Measurements from ENCODE around the gene RPRD1A.
A peak's percentile ranks its signal among the peaks of the same experiment; 100 is the strongest.
"Not testable (repeated sequence)": the region's sequence is repeated elsewhere in the genome, so short reads cannot be mapped to it uniquely, and the experiment has no call there.

RPRD1A gene

DNA sequence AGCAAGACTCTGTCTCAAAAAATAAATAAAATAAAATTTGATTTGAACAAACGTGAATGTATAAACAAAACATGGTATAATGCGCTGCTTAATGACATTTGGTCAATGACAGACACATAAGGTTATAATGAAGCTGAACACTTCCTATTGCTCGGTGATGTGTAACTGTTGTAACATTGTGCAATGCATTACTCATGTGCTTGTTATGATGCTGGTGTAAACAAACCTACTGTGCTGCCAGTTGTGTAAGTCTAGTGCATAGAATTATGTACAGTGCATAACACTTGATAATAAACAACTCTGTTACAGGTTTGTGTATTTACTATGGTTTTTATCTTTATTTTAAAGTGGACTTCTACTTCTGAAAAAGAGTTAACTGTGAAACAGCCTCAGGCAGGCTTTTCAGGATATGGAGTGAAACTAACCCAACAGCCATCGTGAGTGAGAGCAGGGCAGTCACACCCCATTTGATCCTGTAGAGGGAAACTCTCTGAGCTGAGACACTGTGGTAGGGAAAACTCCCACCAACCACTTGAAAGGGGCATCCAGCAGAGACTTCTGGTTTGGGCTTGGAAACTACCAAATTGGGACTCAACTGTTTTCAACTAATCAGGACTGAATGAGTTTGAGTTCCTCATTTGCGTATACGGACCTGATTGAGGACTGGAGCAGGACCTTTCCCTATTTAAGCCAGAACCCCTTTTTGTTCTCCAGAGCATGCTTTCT is 8.7 kb upstream of the RPRD1A start:
- DNase-seq = no peak

DNA sequence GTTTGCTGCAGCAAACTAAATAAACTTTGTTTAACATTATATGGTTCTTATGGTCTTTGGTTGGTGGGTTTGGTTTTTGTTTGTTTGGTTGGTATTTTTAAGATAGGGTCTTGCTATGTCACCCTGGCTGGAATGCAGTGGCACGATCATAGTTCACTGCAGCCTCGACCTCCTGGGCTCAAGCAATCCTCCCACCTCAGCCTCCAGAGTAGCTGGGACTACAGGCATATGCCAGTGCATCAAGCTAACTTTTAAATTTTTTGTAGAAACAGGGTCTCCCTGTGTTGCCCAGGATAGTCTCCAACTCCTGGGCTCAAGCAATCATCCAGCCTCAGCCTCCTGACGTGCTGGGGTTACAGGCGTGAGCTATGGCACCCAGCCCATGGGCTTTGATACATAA is 7.1 kb upstream of the RPRD1A start:
- DNase-seq = no peak

- DNase-seq = no peak
Observed at GRCh38 chr18:36073676-36074075, 6.3 kb upstream of the RPRD1A start.

GRCh38 chr18:36072406-36072805 is 5.0 kb upstream of the RPRD1A start:
- not testable (repeated sequence) for DNase-seq

DNA sequence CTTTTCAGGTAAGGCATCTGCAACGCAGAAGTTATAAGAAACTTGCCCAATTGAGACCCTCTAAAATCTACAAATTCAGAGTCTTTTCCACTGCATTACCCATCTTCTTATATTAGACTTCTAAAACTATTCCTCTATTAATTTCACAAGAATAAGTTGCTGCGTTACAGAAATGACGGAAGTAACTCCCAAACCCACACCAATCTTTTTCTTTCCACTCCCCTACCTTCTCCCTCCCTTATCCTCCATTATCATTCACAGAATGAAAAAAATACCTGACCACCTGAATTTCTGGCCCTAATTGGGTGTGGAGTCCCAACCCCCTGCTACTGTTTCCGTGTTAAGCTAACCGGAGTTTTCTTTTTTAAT is 689 bp downstream of the RPRD1A start:
- DNase-seq = no peak

DNA sequence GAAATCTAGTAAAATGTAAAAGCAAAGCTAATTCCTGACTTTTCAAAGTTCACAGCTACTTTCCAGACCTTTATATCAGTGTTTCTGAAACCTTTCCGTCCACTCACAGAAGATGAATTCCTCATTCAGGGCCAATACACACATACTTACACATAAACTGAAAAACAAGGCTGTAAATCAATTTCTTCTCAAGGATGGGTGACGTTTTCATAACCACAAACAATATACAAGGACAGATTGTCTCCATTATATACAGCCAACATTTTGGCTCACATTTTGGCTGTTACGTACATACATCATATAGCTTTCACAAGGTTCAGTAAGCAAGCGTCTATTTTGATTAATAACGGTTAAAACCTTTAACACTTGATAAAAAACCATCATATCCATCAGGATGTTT is 1.4 kb downstream of the RPRD1A start:
- DNase-seq = peak; percentile 5

DNA sequence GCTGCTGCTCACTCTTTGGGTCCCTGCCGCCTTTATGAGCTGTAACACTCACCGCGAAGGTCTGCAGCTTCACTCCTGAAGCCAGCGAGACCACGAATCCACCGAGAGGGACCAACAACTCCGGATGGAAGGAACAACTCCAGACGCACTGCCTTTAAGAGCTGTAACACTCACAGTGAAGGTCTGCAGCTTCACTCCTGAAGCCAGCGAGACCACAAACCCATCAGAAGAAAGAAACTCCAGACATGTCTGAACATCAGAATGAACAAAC is 2.6 kb downstream of the RPRD1A start:
- DNase-seq = not testable (repeated sequence)

- no peak for DNase-seq
Observed at GRCh38 chr18:36064027-36064808, 3.1 kb downstream of the RPRD1A start.

DNA sequence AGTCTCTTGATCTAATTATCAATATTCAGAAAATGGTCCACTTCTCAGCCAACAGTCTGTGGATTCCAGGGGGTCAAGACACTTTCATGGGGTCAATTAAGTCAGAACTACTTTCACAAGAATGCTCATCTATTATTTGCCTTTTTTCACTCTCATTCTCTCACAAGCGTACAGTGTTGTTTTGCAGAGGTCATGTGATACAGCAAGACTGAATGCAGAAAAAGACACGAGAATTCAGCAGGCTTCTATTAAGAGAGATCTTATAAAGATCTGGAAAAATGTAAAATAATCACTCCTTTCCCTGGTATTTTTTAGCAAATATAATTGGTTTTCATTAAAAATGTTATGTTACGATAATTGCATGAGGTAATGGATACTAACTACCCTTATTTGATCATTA is 8.7 kb downstream of the RPRD1A start:
- DNase-seq = no peak

DNA sequence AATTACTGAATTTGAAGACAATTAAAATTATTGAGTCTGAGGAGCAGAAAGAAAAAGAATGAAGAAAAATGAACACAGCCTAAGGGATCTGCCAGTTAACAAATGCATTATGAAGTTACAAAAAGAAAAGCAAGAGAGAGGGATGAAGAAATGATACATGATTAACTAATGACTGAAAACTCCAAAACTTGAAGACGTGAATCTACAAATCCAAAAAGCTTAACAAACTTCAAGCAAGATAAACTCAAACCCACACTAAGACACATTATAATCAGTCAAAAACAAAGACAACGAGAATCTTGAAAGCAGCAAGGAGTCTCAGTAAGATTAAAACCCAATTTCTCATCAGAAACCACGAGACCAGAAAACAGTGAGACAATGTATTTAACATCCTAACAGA is 15.6 kb downstream of the RPRD1A start:
- DNase-seq = no peak

GRCh38 chr18:36050479-36050878 is 16.9 kb downstream of the RPRD1A start:
- no peak for DNase-seq

- DNase-seq = no peak
Observed at GRCh38 chr18:36047521-36047920, 19.8 kb downstream of the RPRD1A start.

DNA sequence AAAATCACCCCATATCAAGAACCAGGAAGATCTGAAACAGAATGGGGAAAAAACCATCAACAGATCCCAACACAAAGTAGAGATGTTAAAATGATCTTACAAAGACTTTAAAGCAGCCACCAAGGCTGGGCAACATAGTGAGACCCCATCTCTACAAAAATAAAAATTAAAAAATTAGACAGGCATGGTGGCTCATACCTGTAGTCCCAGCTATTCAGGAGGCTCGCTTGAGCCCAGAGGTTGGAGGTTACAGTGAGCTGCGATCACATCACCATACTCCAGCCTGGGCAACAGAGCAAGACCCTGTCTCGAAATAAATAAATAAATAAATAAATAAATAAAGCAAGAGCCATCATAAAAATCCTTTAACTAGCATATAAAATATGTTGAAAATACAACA is 20.5 kb downstream of the RPRD1A start:
- no peak for DNase-seq

DNA sequence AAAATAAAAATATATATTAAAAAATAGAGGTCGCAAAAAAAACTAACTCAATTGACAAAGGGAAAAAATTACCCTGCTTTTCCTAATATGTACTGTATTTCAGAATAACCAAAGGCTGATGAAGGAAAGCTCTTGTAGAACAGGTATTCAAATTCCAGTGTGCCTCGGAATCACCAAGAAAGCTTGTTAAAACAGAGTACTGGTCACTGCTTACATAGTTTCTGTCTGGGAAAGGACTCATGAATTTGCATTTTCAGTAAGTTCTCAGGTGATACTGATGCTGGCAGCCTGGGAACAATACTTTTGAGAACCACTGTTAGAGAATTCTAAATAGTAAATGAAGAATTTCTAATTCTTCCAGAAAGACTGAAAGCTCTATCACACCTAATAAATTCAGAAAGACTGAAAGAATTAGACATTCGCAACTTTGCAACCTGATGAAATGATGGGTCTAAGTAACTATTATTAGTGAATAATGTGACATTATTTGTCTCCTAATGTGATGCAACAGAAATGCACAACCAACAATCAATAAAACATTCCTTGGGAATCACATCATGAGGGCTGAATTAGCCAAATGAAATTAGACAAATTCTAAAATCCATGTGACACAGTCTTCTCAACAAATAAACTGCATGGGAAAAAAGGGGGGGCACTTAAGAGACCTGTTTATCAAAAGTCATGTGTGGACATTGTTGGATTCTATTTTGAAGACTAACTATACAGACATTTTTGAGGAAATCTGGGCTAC is 21.9 kb downstream of the RPRD1A start:
- DNase-seq = no peak

GRCh38 chr18:36043153-36043552 is 24.2 kb downstream of the RPRD1A start:
- DNase-seq = no peak

DNA sequence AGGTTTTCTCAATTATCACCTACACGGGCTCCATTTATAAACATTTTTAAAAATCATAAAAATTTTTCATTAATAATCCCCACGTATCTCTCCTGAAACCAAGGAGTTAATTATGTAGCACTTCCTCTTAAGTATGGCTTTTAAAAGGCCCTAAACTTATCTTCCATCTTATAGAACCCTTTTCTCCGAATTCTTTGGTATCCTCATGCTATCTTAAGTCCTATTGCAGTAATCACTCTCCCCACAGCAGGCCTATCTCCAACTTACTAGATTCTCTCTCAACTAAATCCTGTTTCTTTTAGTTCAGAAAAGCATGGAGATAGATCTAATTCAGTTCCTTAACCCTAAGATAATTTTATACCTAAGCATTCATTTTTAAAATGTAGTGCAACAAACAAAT is 26.2 kb downstream of the RPRD1A start:
- no peak for DNase-seq

DNA sequence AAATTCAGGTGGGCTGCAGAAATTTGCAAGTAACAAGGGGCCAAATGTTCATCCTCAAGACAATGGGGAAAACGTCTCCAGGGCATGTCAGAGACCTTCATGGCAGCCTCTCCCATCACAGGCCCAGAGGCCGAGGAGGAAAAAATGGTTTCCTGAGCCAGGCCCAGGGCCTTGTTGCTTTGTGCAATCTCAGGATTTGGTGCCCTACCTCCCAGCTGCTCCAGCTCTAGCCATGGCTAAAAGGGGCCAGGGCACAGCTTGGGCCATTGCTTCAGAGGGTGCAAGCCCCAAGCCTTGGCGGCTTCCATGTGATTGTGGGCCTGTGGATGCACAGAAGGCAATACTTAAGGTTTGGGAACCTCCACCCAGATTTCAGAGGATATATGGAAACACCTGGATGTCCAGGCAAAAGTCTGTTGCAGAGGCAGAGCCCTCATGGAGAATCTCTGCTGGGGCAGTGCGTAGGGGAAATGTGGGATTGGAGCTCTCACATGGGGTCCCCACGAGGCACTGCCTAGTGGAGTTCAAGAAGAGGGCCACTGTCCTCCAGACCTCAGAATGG is 29.2 kb downstream of the RPRD1A start:
- no peak for DNase-seq

GRCh38 chr18:36035253-36035652 is 32.1 kb downstream of the RPRD1A start:
- DNase-seq = no peak

DNA sequence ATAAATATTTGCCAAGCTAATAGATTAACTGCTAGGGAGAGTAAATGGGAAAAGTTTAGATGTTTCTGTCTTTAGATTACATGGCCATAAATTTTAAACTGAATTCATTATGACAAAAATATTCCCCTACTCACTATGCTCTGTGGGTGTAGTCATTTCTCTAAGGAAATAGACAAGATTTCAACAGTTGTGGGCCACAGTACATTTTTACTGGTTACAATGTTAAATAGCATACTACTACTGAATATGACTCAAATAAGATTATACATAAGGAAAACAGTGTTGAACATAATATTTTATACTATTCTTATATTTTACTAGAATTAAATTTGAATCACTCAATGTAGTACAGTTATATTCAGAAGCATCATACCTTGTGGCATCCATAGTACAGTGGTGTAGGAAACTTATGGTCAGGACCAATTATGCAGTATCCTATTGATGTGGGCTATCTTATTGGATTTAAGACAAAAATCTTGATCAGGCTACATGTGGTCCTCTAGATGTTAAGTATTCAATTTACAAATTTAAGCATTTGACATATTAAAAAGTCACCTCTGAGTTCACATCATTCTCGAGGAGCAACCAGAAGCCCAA is 33.0 kb downstream of the RPRD1A start:
- no peak for DNase-seq

DNA sequence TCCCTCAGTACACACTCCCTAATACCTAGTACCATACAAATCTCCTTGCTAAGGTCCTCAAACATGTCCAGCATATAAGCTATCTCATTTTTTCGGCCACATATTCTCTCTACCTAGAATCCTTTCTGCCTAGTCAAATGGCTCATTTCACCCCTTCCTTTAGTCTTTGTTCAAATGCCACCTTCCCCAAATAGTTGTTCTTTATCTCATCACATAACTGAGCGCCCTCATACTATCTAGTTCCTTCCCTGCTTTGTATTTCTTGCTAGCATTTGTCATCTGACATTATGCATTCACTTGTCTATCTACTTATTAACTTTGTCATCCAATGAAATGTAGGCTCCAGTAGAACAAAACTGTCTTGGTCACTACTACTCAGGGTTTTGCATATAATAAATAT is 35.5 kb downstream of the RPRD1A start:
- no peak for DNase-seq

DNA sequence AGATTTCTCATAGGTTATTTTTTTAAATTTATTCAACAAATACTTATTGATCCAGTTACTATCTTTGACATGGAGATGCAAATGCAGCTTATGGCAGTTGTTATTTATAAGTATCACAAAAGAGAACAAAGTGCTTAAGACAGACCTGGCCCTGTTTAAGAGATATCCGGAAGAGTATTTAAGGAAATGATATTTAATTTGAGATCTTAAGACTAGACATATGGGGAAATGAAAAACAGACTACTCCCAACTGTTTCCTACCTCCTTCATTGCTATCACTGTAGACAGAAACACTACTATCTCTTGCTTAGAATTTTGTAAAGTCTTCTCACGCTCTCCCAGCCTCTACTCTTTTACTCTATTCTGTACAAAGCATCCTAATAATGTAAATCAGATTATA is 36.0 kb downstream of the RPRD1A start:
- no peak for DNase-seq

- no peak for DNase-seq
Observed at GRCh38 chr18:36028859-36029258, 38.5 kb downstream of the RPRD1A start.

GRCh38 chr18:36025025-36025424 is 42.3 kb downstream of the RPRD1A start:
- no peak for DNase-seq
